B cell (primary cell): ENCODE data around the gene TENM3.

Experiments
- EZH2 ChIP-seq: IDR thresholded peaks from 2 replicates; pipeline ENCODE4 v1.6.1; 2012; ENCODE audit warnings: borderline replicate concordance, low read depth, mild to moderate bottlenecking, moderate library complexity, low read length; ENCODE audit not compliant: insufficient read depth, poor library complexity, severe bottlenecking
- TF ChIP-seq, protein P1 (sequence below): fragments of 200-600 bp; IDR thresholded peaks from one replicate; pipeline ENCODE4 v1.8.0; 2022; ENCODE audit warnings: antibody characterized with exemption, mild to moderate bottlenecking

DNA sequence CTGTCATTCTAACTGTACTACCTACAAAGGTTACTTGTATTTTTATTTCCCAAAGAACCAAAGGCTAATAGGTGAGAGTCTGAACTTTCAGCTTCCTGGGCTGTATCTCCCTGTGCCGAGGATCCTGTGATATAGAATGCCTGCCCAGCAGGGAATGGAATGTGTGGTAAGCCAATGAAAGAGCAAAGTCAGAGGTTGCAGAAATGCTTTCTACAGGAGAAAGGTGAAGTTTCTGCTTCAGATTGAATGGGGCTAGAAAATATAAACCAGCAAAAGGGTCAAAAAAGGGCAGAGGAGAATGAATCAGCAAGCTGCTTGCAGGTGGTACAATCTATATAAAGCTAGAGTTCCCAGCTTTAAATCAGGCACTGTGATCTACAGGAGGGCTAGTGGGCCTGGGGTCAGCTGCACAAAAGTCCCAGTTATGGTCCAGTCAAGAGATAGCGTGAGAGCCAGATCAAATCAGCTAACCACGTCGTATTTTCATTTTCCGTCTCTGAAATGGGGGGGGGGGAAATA is 527.9 kb downstream of the TENM3 start:
- TF ChIP-seq, protein P1, sequence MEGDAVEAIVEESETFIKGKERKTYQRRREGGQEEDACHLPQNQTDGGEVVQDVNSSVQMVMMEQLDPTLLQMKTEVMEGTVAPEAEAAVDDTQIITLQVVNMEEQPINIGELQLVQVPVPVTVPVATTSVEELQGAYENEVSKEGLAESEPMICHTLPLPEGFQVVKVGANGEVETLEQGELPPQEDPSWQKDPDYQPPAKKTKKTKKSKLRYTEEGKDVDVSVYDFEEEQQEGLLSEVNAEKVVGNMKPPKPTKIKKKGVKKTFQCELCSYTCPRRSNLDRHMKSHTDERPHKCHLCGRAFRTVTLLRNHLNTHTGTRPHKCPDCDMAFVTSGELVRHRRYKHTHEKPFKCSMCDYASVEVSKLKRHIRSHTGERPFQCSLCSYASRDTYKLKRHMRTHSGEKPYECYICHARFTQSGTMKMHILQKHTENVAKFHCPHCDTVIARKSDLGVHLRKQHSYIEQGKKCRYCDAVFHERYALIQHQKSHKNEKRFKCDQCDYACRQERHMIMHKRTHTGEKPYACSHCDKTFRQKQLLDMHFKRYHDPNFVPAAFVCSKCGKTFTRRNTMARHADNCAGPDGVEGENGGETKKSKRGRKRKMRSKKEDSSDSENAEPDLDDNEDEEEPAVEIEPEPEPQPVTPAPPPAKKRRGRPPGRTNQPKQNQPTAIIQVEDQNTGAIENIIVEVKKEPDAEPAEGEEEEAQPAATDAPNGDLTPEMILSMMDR: no peak
- TF ChIP-seq EZH2: no peak
